ENCODE data around the gene GUCA2B. TPM values are rescaled to one million over a fixed set of nuclear protein-coding genes. Genes with fewer than 3 reads are reported as not detected.

GUCA2B gene
- total RNA-seq, 1 donor from 2014 or later, result not detected

DNA sequence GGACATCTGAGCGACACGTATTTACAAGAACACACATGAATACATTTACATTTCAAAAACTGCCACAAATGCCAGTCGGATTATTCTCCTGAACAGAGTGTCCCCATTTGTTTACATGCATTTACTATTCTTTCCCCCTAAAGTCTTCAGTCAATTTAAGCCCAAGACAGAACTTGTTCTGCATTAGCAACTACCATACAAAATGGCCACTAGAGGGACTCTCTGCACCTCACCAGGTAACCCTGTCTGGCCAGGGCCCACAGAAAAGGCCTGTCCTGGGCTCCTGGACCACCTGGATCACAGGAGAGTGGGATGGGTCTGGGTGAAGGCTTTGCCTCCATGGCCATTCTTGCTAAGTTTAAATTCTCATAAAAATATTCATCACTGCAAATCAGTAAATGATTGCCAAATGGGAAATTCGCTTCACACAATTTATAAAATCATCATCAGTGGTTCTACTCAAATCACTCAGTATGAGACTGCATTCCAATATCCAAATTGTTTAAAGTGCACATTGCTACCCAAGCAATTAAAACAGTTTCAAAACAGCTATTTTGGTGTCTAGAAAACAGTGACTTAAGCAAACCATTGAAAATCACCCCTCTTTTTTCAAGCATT lies 23.8 kb downstream of the GUCA2B start:
- TF ChIP-seq CTCF (IDR thresholded peaks at IDR 0.05), result peak; percentile 43 to 53 (median 46)
- TF ChIP-seq POLR2A (IDR thresholded peaks at IDR 0.05), result no peak
- no peak for TF ChIP-seq POLR2AphosphoS5 (IDR thresholded peaks at IDR 0.05; ENCODE audit: insufficient read depth in 1 of 2, low read depth in 1 of 2)
- peaks cover 61% of the 10 kb centered on the region for H3K4me1 ChIP-seq
- DNase-seq (ENCODE audit: extremely low spot score in 2 of 2), result no peak
- intact Hi-C loops (cut with DNase I), result loop anchor here (10.0 kb wide), 1 partner anchor 602 kb away; no protein-coding TSS in a partner anchor
- H3K4me3 ChIP-seq, result no peak overlapping the region
- no peaks in the 10 kb centered on the region for H3K9me3 ChIP-seq
- H3K27ac ChIP-seq, result no peak overlapping the region
- no peaks in the 10 kb centered on the region for H3K36me3 ChIP-seq
- H3K27me3 ChIP-seq, result no peaks in the 10 kb centered on the region

- no peak overlapping the region for H3K27ac ChIP-seq
- intact Hi-C loops (cut with DNase I), result loop anchor here (10.0 kb wide), 1 partner anchor 603 kb away; no protein-coding TSS in a partner anchor
Measured at GRCh38 chr1:42177541-42177981, 24.4 kb downstream of the GUCA2B start.

GRCh38 chr1:42178249-42178648 lies 25.0 kb downstream of the GUCA2B start:
- TF ChIP-seq POLR2A (IDR thresholded peaks at IDR 0.05) (no peak), CTCF (IDR thresholded peaks at IDR 0.05) (no peak), POLR2AphosphoS5 (IDR thresholded peaks at IDR 0.05; ENCODE audit: insufficient read depth in 1 of 2, low read depth in 1 of 2) (no peak)
- no peak for DNase-seq (ENCODE audit: extremely low spot score in 2 of 2)
- Histone ChIP-seq H3K27me3 (no peaks in the 10 kb centered on the region), H3K4me3 (no peak overlapping the region), H3K4me1 (peaks cover 48% of the 10 kb centered on the region), H3K36me3 (no peaks in the 10 kb centered on the region), H3K27ac (no peak overlapping the region), H3K9me3 (no peaks in the 10 kb centered on the region)
- intact Hi-C loops (cut with DNase I), result loop anchor here (10.0 kb wide), 1 partner anchor 603 kb away; no protein-coding TSS in a partner anchor

More at GRCh38 chr1:42177541-42177981, 24.4 kb downstream of the GUCA2B start:
- H3K9me3 ChIP-seq, result no peaks in the 10 kb centered on the region
- DNase-seq (ENCODE audit: extremely low spot score in 2 of 2), result no peak
- H3K27me3 ChIP-seq, result no peaks in the 10 kb centered on the region
- no peaks in the 10 kb centered on the region for H3K36me3 ChIP-seq
- peaks cover 55% of the 10 kb centered on the region for H3K4me1 ChIP-seq
- TF ChIP-seq CTCF (IDR thresholded peaks at IDR 0.05) (no peak), POLR2A (IDR thresholded peaks at IDR 0.05) (no peak), POLR2AphosphoS5 (IDR thresholded peaks at IDR 0.05; ENCODE audit: insufficient read depth in 1 of 2, low read depth in 1 of 2) (no peak)
- no peak overlapping the region for H3K4me3 ChIP-seq

GRCh38 chr1:42179275-42179674 lies 26.1 kb downstream of the GUCA2B start:
- Histone ChIP-seq H3K27me3 (no peaks in the 10 kb centered on the region), H3K9me3 (no peaks in the 10 kb centered on the region), H3K4me1 (peaks cover 40% of the 10 kb centered on the region), H3K4me3 (no peak overlapping the region), H3K36me3 (no peaks in the 10 kb centered on the region), H3K27ac (no peak overlapping the region)
- intact Hi-C loops (cut with DNase I), result loop anchor here (10.0 kb wide), 1 partner anchor 604 kb away; no protein-coding TSS in a partner anchor
- no peak for TF ChIP-seq CTCF (IDR thresholded peaks at IDR 0.05)
- TF ChIP-seq POLR2AphosphoS5 (IDR thresholded peaks at IDR 0.05; ENCODE audit: insufficient read depth in 1 of 2, low read depth in 1 of 2), result no peak
- no peak for DNase-seq (ENCODE audit: extremely low spot score in 2 of 2)

DNA sequence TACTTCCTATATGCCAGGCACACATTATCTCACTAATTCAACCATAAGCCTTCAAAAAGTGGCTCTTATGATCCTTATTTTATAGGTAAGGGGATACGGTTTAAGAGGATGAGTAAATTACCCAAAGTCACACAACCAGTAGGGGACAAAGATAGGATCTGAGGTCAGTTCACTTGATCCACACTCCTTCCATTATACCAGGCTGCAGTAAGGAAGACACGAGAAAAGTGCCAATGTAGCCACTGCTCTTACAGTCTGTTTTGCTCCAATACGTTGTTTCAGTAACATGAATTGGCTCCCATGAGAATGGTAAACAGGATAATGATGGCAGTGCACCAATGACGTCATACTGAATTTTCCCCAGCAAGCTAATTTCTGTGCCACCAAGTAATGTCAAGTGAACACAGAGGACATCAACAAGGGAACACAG lies 26.7 kb downstream of the GUCA2B start:
- intact Hi-C loops (cut with DNase I), result loop anchor here (10.0 kb wide), 1 partner anchor 605 kb away; no protein-coding TSS in a partner anchor
- no peaks in the 10 kb centered on the region for H3K36me3 ChIP-seq
- peak overlapping the region; percentile 1 for H3K27ac ChIP-seq

More for the DNA sequence above, 26.7 kb downstream of the GUCA2B start:
- Histone ChIP-seq H3K4me3 (no peak overlapping the region), H3K4me1 (peaks cover 36% of the 10 kb centered on the region), H3K27me3 (no peaks in the 10 kb centered on the region), H3K9me3 (no peaks in the 10 kb centered on the region)
- DNase-seq (ENCODE audit: extremely low spot score in 2 of 2), result no peak
- TF ChIP-seq POLR2A (IDR thresholded peaks at IDR 0.05), result no peak
- no peak for TF ChIP-seq CTCF (IDR thresholded peaks at IDR 0.05)
- TF ChIP-seq POLR2AphosphoS5 (IDR thresholded peaks at IDR 0.05; ENCODE audit: insufficient read depth in 1 of 2, low read depth in 1 of 2), result no peak

Data from vagina (tissue), 2 donors.